GM23338 (cell line): ENCODE results near the gene FKRP.
A peak's percentile ranks its signal among the peaks of the same experiment; 100 is the strongest.

Experiments used
- CREB1 ChIP-seq: fragments of 250-450 bp; sonication (Bioruptor Pico); IDR thresholded peaks from 2 replicates; pipeline ENCODE4 v1.5.0; 2020; ENCODE audit warnings: low read depth, mild to moderate bottlenecking, moderate library complexity
- CTCF ChIP-seq, 2 experiments: fragments of 200-600 bp in 1 of 2; sonication (generic) in 1 of 2; conservative IDR thresholded peaks; 2 replicates each; pipeline versions ENCODE4 v1.5.1 to v1.6.1; 2016 to 2017; ENCODE audit warnings: antibody characterized with exemption in 2 of 2, low read depth in 2 of 2, mild to moderate bottlenecking in 2 of 2, moderate library complexity in 1 of 2
- ETS1 ChIP-seq: IDR thresholded peaks from 2 replicates; pipeline ENCODE4 v1.6.1; 2016; ENCODE audit warnings: antibody characterized with exemption
- EZH2 ChIP-seq: fragments of 200-600 bp; sonication (generic); IDR thresholded peaks from one replicate; pipeline ENCODE4 v1.8.0; 2017; ENCODE audit warnings: antibody characterized with exemption, mild to moderate bottlenecking, low read depth; ENCODE audit not compliant: unreplicated experiment
- EZH2phosphoT487 ChIP-seq: fragments of 200-600 bp; sonication (generic); IDR thresholded peaks from one replicate; pipeline ENCODE4 v1.8.1; 2018; ENCODE audit warnings: antibody characterized with exemption; ENCODE audit not compliant: unreplicated experiment
- JUNB ChIP-seq: IDR thresholded peaks from one replicate; pipeline ENCODE4 v1.6.1; 2016; ENCODE audit warnings: antibody characterized with exemption; ENCODE audit not compliant: unreplicated experiment
- NANOG ChIP-seq: IDR thresholded peaks from 2 replicates; pipeline ENCODE4 v1.6.1; 2016; ENCODE audit warnings: antibody characterized with exemption, borderline replicate concordance
- POLR2AphosphoS5 ChIP-seq: IDR thresholded peaks from 2 replicates; pipeline ENCODE4 v1.6.1; 2016; ENCODE audit warnings: antibody characterized with exemption, low read depth
- REST ChIP-seq: IDR thresholded peaks from one replicate; pipeline ENCODE4 v1.6.1; 2018; ENCODE audit warnings: antibody characterized with exemption; ENCODE audit not compliant: unreplicated experiment
- STAT1 ChIP-seq: IDR thresholded peaks from one replicate; pipeline ENCODE4 v1.6.1; 2016; ENCODE audit warnings: antibody characterized with exemption; ENCODE audit not compliant: unreplicated experiment
- ZNF114 ChIP-seq: fragments of 250-450 bp; sonication (Bioruptor Pico); IDR thresholded peaks from 2 replicates; pipeline ENCODE4 v1.5.0; 2020; ENCODE audit warnings: mild to moderate bottlenecking, moderate library complexity
- ZNF331 ChIP-seq: fragments of 250-450 bp; sonication (Bioruptor Pico); IDR thresholded peaks from 2 replicates; pipeline ENCODE4 v1.5.0; 2020; ENCODE audit warnings: low read depth, mild to moderate bottlenecking, moderate library complexity
- ZNF462 ChIP-seq: fragments of 250-450 bp; sonication (Bioruptor Pico); IDR thresholded peaks from 2 replicates; pipeline ENCODE4 v1.5.0; 2020; ENCODE audit warnings: mild to moderate bottlenecking, moderate library complexity

GRCh38 chr19:46697204-46697960 is 48.5 kb upstream of the FKRP start:
- TF ChIP-seq REST: no peak
- no peak for TF ChIP-seq CTCF (conservative IDR thresholded peaks at IDR 0.05; ENCODE audit: low read depth in 2 of 2)
- peak; percentile 42 for TF ChIP-seq POLR2AphosphoS5
- no peak for TF ChIP-seq EZH2phosphoT487
- TF ChIP-seq JUNB: no peak
- TF ChIP-seq ZNF114 (CRISPR knock-in tag): no peak
- TF ChIP-seq EZH2: no peak
- TF ChIP-seq NANOG: no peak
- no peak for TF ChIP-seq STAT1
- no peak for TF ChIP-seq ZNF331 (CRISPR knock-in tag)
- TF ChIP-seq CREB1 (CRISPR knock-in tag): no peak
- TF ChIP-seq ETS1: no peak
- TF ChIP-seq ZNF462 (CRISPR knock-in tag): no peak
